T-helper 1 cell treated with Interleukin-12 subunit alpha and Interleukin-12 subunit beta and Interleukin-4 antibody, amounts not matched to agents 30 ng/mL and 1 ng/mL, for 36 hours (primary cell): ENCODE data around the gene AP1G1. TPM values are rescaled to one million over a fixed set of nuclear protein-coding genes. Genes with fewer than 3 reads are reported as not detected.
"Not testable (repeated sequence)": the region's sequence is repeated elsewhere in the genome, so short reads cannot be mapped to it uniquely, and the experiment has no call there.

Experiments used
- intact Hi-C: fragments of 100-400 bp; cut with micrococcal nuclease; formaldehyde crosslinking; loops from one replicate; pipeline ENCODE4 v1.15.1; 2024
- total RNA-seq: library from RNA; stranded (reverse); gene quantifications from 2 replicates; pipeline ENCODE4 v1.2.3, GENCODE V29; 2022

Gene AP1G1
- total RNA-seq, 1 donor from 2014 or later: 101 TPM

GRCh38 chr16:71708696-71709095, 99.9 kb downstream of the AP1G1 start:
- intact Hi-C loops: no loop called here

GRCh38 chr16:71707199-71707598, 101.4 kb downstream of the AP1G1 start:
- intact Hi-C loops: no loop called here

- intact Hi-C loops: no loop called here
Measured at GRCh38 chr16:71706046-71706445, 102.6 kb downstream of the AP1G1 start.

GRCh38 chr16:71703333-71703732, 105.3 kb downstream of the AP1G1 start:
- intact Hi-C loops: no loop called here

GRCh38 chr16:71700831-71701230, 107.8 kb downstream of the AP1G1 start:
- intact Hi-C loops: no loop called here

GRCh38 chr16:71698491-71698890, 110.1 kb downstream of the AP1G1 start:
- intact Hi-C loops: no loop called here

- intact Hi-C loops: no loop called here
Measured at GRCh38 chr16:71693164-71693563, 115.5 kb downstream of the AP1G1 start.

- intact Hi-C loops: no loop called here
Measured at GRCh38 chr16:71689901-71690300, 118.7 kb downstream of the AP1G1 start.

GRCh38 chr16:71687861-71688260, 120.8 kb downstream of the AP1G1 start:
- intact Hi-C loops: no loop called here

- intact Hi-C loops: not testable (repeated sequence)
Measured at GRCh38 chr16:71684280-71684679, 124.4 kb downstream of the AP1G1 start.

GRCh38 chr16:71681360-71681759, 127.3 kb downstream of the AP1G1 start:
- intact Hi-C loops: no loop called here

Other genes starting within 250 kb of the AP1G1 start
- gene TAT, start 231.7 kb downstream of the AP1G1 start, total RNA-seq: not detected in 2 replicates
- gene MARVELD3, start 182.7 kb downstream of the AP1G1 start, total RNA-seq: not detected in 2 replicates
- gene PHLPP2, start 84.1 kb downstream of the AP1G1 start, total RNA-seq: 8.4 and 8.9 TPM in 2 replicates
- gene ATXN1L, start 37.1 kb upstream of the AP1G1 start, total RNA-seq: 25.7 and 26.9 TPM in 2 replicates
- gene ZNF821, start 75.3 kb upstream of the AP1G1 start, total RNA-seq: 4.5 and 5.4 TPM in 2 replicates
- gene IST1, start 86.7 kb upstream of the AP1G1 start, total RNA-seq: 166 and 184 TPM in 2 replicates
- 0.05 TPM in 1 of 2 replicates, not detected in the other for gene PKD1L3, start 191.6 kb upstream of the AP1G1 start, total RNA-seq
- 11.2 and 11.4 TPM in 2 replicates for gene DHODH, start 199.9 kb upstream of the AP1G1 start, total RNA-seq
- not detected in 2 replicates for gene HP, start 245.7 kb upstream of the AP1G1 start, total RNA-seq